Measurements from ENCODE around the gene ZMIZ1.

ZMIZ1 gene

GRCh38 chr10:79149662-79150443 lies 81.1 kb downstream of the ZMIZ1 start:
- H3K27me3 ChIP-seq (ENCODE audit: insufficient read depth, low read length): no peaks in the 10 kb centered on the region
- H3K4me1 ChIP-seq (ENCODE audit: insufficient read depth, low read length): peaks cover 11% of the 10 kb centered on the region

DNA sequence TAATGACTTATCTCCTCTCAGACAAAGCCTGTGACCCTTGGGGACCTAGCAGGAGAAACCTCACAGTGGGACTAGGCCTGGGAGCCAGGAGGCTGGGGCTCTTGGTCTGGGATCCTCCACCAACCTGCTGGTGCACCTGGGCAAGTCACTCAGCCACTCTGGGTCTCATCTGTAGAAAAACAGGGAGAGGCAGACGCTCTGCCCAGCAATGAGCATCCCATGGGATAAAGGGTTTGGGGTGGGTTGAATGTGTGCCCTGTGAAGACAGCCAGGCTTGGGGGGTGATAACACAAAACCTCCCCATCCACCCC lies 81.6 kb downstream of the ZMIZ1 start:
- peaks cover 7% of the 10 kb centered on the region for H3K4me1 ChIP-seq (ENCODE audit: insufficient read depth, low read length)
- H3K27ac ChIP-seq (ENCODE audit: low read length): no peak overlapping the region
- no peaks in the 10 kb centered on the region; the same call in 1 of the 2 replicates for H3K36me3 ChIP-seq (ENCODE audit: insufficient read depth, low read depth, low read length)
- no peaks in the 10 kb centered on the region for H3K9me3 ChIP-seq (ENCODE audit: insufficient read depth, low read depth, low read length)
- H3K9ac ChIP-seq (ENCODE audit: low read depth, low read length): no peak overlapping the region
- no peak overlapping the region for H3K4me3 ChIP-seq (ENCODE audit: low read length)
- no peaks in the 10 kb centered on the region for H3K27me3 ChIP-seq (ENCODE audit: insufficient read depth, low read length)

More at GRCh38 chr10:79149662-79150443, 81.1 kb downstream of the ZMIZ1 start:
- H3K27ac ChIP-seq (ENCODE audit: low read length): no peak overlapping the region
- no peak overlapping the region for H3K4me3 ChIP-seq (ENCODE audit: low read length)
- no peak overlapping the region for H3K9ac ChIP-seq (ENCODE audit: low read depth, low read length)
- no peaks in the 10 kb centered on the region for H3K9me3 ChIP-seq (ENCODE audit: insufficient read depth, low read depth, low read length)
- H3K36me3 ChIP-seq (ENCODE audit: insufficient read depth, low read depth, low read length): no peaks in the 10 kb centered on the region; the same call in 1 of the 2 replicates

- Histone ChIP-seq H3K27me3 (ENCODE audit: insufficient read depth, low read length) (no peaks in the 10 kb centered on the region), H3K9me3 (ENCODE audit: insufficient read depth, low read depth, low read length) (no peaks in the 10 kb centered on the region), H3K4me3 (ENCODE audit: low read length) (no peak overlapping the region), H3K36me3 (ENCODE audit: insufficient read depth, low read depth, low read length) (no peaks in the 10 kb centered on the region; the same call in 1 of the 2 replicates), H3K27ac (ENCODE audit: low read length) (no peak overlapping the region), H3K9ac (ENCODE audit: low read depth, low read length) (no peak overlapping the region), H3K4me1 (ENCODE audit: insufficient read depth, low read length) (peaks cover 18% of the 10 kb centered on the region)
Measured at GRCh38 chr10:79152423-79152817, 83.7 kb downstream of the ZMIZ1 start.

DNA sequence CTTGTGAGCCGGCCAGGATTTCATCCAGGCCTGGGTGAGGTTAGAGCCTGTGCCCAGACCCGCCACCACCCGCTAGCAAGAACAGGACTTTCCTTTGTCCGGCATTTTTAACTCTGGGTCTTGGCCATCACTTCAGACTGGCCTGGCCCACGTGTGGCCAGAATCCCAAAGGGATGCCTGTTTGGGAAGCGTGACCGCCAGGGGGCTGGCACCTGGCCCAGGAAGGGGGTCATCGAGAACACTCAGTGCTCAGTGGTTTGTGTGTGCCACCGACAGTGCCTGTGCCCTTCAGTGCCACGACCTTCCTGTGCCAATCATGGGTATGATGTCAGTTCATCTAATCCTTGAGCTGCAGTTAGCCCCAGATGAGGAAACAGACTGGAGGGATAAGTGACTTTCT lies 85.0 kb downstream of the ZMIZ1 start:
- no peaks in the 10 kb centered on the region for H3K9me3 ChIP-seq (ENCODE audit: insufficient read depth, low read depth, low read length)
- H3K9ac ChIP-seq (ENCODE audit: low read depth, low read length): no peak overlapping the region
- H3K36me3 ChIP-seq (ENCODE audit: insufficient read depth, low read depth, low read length): no peaks in the 10 kb centered on the region; the same call in 1 of the 2 replicates
- H3K27ac ChIP-seq (ENCODE audit: low read length): no peak overlapping the region
- no peaks in the 10 kb centered on the region for H3K27me3 ChIP-seq (ENCODE audit: insufficient read depth, low read length)
- no peak overlapping the region for H3K4me3 ChIP-seq (ENCODE audit: low read length)
- H3K4me1 ChIP-seq (ENCODE audit: insufficient read depth, low read length): peaks cover 29% of the 10 kb centered on the region

GRCh38 chr10:79155301-79156081 lies 86.7 kb downstream of the ZMIZ1 start:
- Histone ChIP-seq H3K9me3 (ENCODE audit: insufficient read depth, low read depth, low read length) (no peaks in the 10 kb centered on the region), H3K36me3 (ENCODE audit: insufficient read depth, low read depth, low read length) (no peaks in the 10 kb centered on the region; the same call in 1 of the 2 replicates), H3K27me3 (ENCODE audit: insufficient read depth, low read length) (no peaks in the 10 kb centered on the region), H3K27ac (ENCODE audit: low read length) (no peak overlapping the region), H3K4me3 (ENCODE audit: low read length) (no peak overlapping the region), H3K4me1 (ENCODE audit: insufficient read depth, low read length) (peaks cover 35% of the 10 kb centered on the region), H3K9ac (ENCODE audit: low read depth, low read length) (no peak overlapping the region; the same call in 1 of the 2 replicates)

GRCh38 chr10:79156334-79157274 lies 87.8 kb downstream of the ZMIZ1 start:
- H3K36me3 ChIP-seq (ENCODE audit: insufficient read depth, low read depth, low read length): no peaks in the 10 kb centered on the region; the same call in 1 of the 2 replicates
- H3K27me3 ChIP-seq (ENCODE audit: insufficient read depth, low read length): no peaks in the 10 kb centered on the region
- peak overlapping the region; percentile 79; the same call in 1 of the 2 replicates for H3K9ac ChIP-seq (ENCODE audit: low read depth, low read length)
- H3K27ac ChIP-seq (ENCODE audit: low read length): peak overlapping the region; percentile 89
- no peak overlapping the region for H3K4me3 ChIP-seq (ENCODE audit: low read length)
- H3K9me3 ChIP-seq (ENCODE audit: insufficient read depth, low read depth, low read length): no peaks in the 10 kb centered on the region
- H3K4me1 ChIP-seq (ENCODE audit: insufficient read depth, low read length): peaks cover 35% of the 10 kb centered on the region

- H3K4me1 ChIP-seq (ENCODE audit: insufficient read depth, low read length): peaks cover 32% of the 10 kb centered on the region
- peak overlapping the region; percentile 74 for H3K27ac ChIP-seq (ENCODE audit: low read length)
- no peak overlapping the region; the same call in 1 of the 2 replicates for H3K4me3 ChIP-seq (ENCODE audit: low read length)
- H3K36me3 ChIP-seq (ENCODE audit: insufficient read depth, low read depth, low read length): no peaks in the 10 kb centered on the region; the same call in 1 of the 2 replicates
- H3K27me3 ChIP-seq (ENCODE audit: insufficient read depth, low read length): no peaks in the 10 kb centered on the region
- H3K9ac ChIP-seq (ENCODE audit: low read depth, low read length): peak overlapping the region; percentile 72; the same call in 1 of the 2 replicates
- no peaks in the 10 kb centered on the region for H3K9me3 ChIP-seq (ENCODE audit: insufficient read depth, low read depth, low read length)
Measured at GRCh38 chr10:79158004-79158340, 89.2 kb downstream of the ZMIZ1 start.

- no peaks in the 10 kb centered on the region for H3K27me3 ChIP-seq (ENCODE audit: insufficient read depth, low read length)
- no peak overlapping the region; the same call in 1 of the 2 replicates for H3K4me3 ChIP-seq (ENCODE audit: low read length)
- peak overlapping the region; percentile 72; the same call in 1 of the 2 replicates for H3K9ac ChIP-seq (ENCODE audit: low read depth, low read length)
- no peaks in the 10 kb centered on the region for H3K9me3 ChIP-seq (ENCODE audit: insufficient read depth, low read depth, low read length)
- H3K4me1 ChIP-seq (ENCODE audit: insufficient read depth, low read length): peaks cover 32% of the 10 kb centered on the region
- H3K36me3 ChIP-seq (ENCODE audit: insufficient read depth, low read depth, low read length): no peaks in the 10 kb centered on the region; the same call in 1 of the 2 replicates
- H3K27ac ChIP-seq (ENCODE audit: low read length): peak overlapping the region; percentile 74
Measured at GRCh38 chr10:79158402-79159097, 89.8 kb downstream of the ZMIZ1 start.

DNA sequence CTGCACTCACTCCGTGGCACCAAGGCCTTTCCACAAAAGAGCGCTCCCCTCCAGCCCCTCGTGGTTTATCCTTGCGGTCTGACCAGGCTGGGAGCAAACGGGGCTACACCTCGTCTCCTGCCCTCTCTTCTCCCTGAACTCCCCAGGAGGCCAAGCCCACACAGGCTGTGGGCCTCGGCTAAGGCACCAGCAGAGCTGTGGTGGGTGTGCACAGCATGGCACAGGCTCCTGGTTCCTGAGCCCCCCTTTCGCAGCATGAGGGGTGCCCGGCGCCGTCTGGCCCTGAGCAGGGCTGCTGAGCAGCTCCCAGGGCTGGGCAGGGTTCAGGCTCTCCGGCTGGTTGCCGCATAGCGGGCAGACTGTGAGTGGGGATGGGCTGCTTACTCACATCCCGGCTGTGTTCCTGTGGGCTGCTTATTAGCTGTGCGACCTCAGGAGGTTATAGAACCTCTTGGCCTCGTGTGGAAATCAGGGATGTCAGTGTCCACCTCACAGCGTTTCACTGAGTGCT lies 90.4 kb downstream of the ZMIZ1 start:
- Histone ChIP-seq H3K9ac (ENCODE audit: low read depth, low read length) (peak overlapping the region; percentile 72; the same call in 1 of the 2 replicates), H3K4me1 (ENCODE audit: insufficient read depth, low read length) (peaks cover 32% of the 10 kb centered on the region), H3K36me3 (ENCODE audit: insufficient read depth, low read depth, low read length) (no peaks in the 10 kb centered on the region), H3K9me3 (ENCODE audit: insufficient read depth, low read depth, low read length) (no peaks in the 10 kb centered on the region), H3K27ac (ENCODE audit: low read length) (peak overlapping the region; percentile 74), H3K4me3 (ENCODE audit: low read length) (no peak overlapping the region), H3K27me3 (ENCODE audit: insufficient read depth, low read length) (no peaks in the 10 kb centered on the region)

DNA sequence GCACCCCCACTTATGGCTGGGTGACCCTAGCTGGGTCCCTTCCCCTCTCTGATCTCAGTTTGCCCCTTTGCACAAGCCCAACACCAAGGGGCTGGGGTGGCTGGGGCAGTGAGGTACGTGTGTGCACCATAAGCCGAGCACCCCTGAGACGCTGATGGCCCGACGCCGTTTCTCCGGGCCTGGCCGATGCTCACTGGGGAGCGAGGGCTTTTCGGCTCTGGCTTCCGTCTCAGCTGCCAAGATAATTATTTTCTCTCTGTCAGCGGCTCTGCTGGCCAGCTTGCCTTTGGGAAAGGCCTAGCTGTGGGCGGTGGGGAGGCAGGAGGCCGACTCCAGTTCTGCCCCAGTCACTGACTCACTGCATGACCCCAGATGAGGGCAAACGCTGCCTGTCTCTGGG lies 91.0 kb downstream of the ZMIZ1 start:
- H3K4me1 ChIP-seq (ENCODE audit: insufficient read depth, low read length): peaks cover 32% of the 10 kb centered on the region

More for the DNA sequence above, 91.0 kb downstream of the ZMIZ1 start:
- peak overlapping the region; percentile 72; the same call in 1 of the 2 replicates for H3K9ac ChIP-seq (ENCODE audit: low read depth, low read length)
- no peak overlapping the region for H3K4me3 ChIP-seq (ENCODE audit: low read length)
- no peaks in the 10 kb centered on the region for H3K36me3 ChIP-seq (ENCODE audit: insufficient read depth, low read depth, low read length)
- no peaks in the 10 kb centered on the region for H3K27me3 ChIP-seq (ENCODE audit: insufficient read depth, low read length)
- H3K27ac ChIP-seq (ENCODE audit: low read length): no peak overlapping the region
- no peaks in the 10 kb centered on the region for H3K9me3 ChIP-seq (ENCODE audit: insufficient read depth, low read depth, low read length)

Measured in iPS-20b (cell line).